Head of caudate nucleus (tissue), 42 donors: ENCODE measurements around the gene GPX4.
"Not testable (repeated sequence)": the region's sequence is repeated elsewhere in the genome, so short reads cannot be mapped to it uniquely, and the experiment has no call there.

ENCODE experiments used
- DNase-seq, 42 donors: peaks; one replicate each; pipeline versions ENCODE4 v3.0.0 to v3.0.0-alpha.2; 2020 to 2021; ENCODE audit warnings: mixed read lengths in 7 of 42
- intact Hi-C: fragments of 100-400 bp; cut with DNase I; formaldehyde crosslinking; loops from one replicate; pipeline ENCODE4 v1.15.0; 2022

GPX4 gene

DNA sequence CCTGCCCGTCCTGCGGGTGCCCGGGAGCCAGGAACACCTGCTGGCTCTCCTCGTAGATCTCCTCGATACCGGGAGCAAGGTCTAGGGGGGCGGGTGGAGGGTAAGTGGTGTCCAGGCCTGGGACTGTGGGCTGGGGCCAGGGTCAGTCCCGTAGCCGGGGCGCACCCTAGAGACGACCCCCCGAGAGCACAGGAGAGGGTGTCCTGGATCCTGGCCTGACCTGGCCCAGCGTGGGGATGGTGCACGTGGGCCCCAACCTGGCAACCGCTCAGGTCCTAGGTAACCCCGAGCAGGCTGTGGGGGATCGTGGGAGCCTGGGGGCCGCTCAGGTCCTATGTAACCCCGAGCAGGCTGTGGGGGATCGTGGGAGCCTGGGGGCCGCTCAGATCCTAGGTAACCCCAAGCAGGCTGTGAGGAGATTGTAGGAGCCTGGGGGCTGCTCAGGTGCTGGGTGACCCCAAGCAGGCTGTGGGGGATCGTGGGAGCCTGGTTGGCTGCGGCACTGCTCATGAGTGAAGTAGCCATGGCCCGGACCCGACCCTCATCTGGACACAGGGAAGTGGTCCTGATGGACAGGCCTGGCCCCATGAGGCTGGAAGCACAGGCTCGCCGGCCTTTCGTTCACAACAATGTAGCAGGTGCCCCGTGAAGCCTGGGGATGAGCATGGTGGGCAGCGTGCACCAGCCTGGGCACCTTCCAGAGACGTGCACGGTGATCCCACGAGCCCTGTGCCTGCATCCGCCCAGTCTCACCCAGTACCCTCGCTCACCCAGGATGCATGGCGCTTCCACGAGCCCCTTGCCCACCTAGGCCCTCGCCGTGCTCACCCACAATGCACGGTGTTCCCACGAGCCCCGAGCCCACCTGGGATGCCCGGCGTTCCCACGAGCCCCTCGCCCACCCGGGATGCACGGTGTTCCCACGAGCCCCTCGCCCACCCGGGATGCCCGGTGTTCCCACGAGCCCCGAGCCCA is 6.2 kb downstream of the GPX4 start:
- DNase-seq: no peak

GRCh38 chr19:1110809-1111640 is 7.2 kb downstream of the GPX4 start:
- DNase-seq: no peak
- intact Hi-C loops: loop anchor here (5.0 kb wide), 1 partner anchor 81 kb away; no protein-coding TSS in a partner anchor

More for the DNA sequence above, 6.2 kb downstream of the GPX4 start:
- intact Hi-C loops: loop anchor here (5.0 kb wide), 1 partner anchor 82 kb away; no protein-coding TSS in a partner anchor

GRCh38 chr19:1111641-1112267 is 8.0 kb downstream of the GPX4 start:
- no peak for DNase-seq
- intact Hi-C loops: loop anchor here (5.0 kb wide), 1 partner anchor 81 kb away; no protein-coding TSS in a partner anchor

DNA sequence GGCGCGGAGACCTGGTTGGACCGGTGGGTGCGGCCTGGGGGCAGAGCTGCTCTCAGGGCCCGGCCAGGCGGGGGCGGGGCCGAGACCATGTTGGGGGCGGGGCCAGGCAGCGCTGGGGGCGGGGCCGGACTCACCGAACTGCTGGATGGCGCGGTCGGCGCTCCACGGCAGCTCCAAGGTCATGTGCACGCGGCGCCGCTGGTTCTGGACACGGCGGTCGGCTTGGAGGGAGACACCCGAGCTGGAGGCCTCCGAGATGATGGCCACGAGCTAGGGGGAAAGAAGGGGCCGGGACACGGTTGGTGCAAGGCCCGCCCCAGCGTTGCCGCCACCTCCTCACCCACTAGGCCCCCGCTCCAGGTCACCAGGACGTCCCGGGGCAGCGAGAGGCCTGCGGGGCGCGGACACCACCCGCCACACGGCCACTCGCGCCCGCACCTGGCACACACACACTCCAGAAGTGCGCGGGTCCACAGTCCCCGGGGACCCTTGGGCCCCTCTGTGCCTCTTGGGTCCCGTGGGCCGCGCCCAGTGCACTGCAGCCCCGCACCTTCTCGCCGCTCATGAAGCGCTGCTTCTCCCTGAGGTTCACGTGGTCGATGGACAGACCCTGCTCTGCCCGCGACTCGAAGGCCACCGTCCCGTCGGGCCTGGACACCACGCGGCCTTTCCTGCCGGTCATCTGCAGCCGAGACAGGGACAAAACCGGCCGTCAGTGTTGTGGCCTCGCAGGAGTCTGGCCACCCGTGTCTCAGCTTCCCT is 8.7 kb downstream of the GPX4 start:
- no peak for DNase-seq

GRCh38 chr19:1113030-1113985 is 9.5 kb downstream of the GPX4 start:
- DNase-seq: peak; percentile 90 to 98 (median 96)
- intact Hi-C loops: loop anchor here (5.0 kb wide), 1 partner anchor 79 kb away; no protein-coding TSS in a partner anchor

More for the DNA sequence above, 8.7 kb downstream of the GPX4 start:
- intact Hi-C loops: loop anchor here (5.0 kb wide), 1 partner anchor 80 kb away; no protein-coding TSS in a partner anchor

- DNase-seq: no peak
- intact Hi-C loops: loop anchor here (5.0 kb wide), 1 partner anchor 78 kb away; no protein-coding TSS in a partner anchor
Measured at GRCh38 chr19:1113986-1114483, 10.2 kb downstream of the GPX4 start.

- intact Hi-C loops: loop anchor here (5.0 kb wide), 1 partner anchor 78 kb away; no protein-coding TSS in a partner anchor
Measured at GRCh38 chr19:1114728-1115127, 10.9 kb downstream of the GPX4 start.

GRCh38 chr19:1115646-1116420 is 12.0 kb downstream of the GPX4 start:
- intact Hi-C loops: no loop called here
- DNase-seq: no peak

More at GRCh38 chr19:1114728-1115127, 10.9 kb downstream of the GPX4 start:
- DNase-seq: not testable (repeated sequence)

DNA sequence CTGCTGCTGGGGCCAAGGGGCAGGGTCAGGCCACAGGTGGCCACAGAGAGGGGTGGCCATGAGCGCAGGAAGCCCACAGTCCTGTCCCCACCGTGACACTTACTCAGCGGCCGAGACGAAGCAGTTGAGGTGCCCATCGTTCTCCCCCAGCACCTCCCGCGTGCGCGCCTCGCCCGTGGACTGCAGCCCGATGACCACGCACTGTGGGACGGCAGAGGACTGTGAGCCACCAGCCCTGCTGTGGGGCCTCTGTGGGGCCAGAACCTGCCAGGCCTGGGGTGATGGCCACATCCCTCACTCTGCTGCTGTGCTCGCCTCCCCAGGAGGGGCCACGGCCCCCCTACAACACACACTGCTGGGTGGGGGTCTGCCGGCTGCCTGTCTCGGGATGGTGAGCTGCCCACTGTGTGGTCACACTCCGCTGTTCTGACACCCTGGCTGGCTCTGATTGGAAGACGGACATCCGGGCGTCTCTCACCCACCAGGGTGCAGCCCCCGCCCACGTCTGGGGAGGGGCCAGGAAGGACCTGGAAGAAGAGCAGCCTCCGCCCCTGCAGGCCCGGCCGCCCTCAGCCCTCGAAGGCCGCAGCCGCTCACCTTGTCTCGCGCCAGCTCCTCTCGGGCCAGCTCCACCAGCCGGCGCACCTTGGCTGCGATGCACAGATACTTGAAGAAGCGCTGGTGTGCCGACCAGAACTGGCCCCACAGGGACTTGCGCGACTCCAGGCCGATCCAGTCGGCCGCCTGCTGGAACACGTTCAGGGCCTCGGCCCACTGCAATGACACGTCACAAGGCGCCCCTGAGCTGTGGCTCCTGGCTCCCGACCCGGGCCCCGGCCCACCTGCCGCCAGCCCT is 13.2 kb downstream of the GPX4 start:
- intact Hi-C loops: no loop called here
- DNase-seq: no peak

GRCh38 chr19:1117654-1118053 is 13.9 kb downstream of the GPX4 start:
- intact Hi-C loops: no loop called here
- DNase-seq: no peak

GRCh38 chr19:1118999-1119398 is 15.2 kb downstream of the GPX4 start:
- DNase-seq: no peak
- intact Hi-C loops: no loop called here

GRCh38 chr19:1119475-1120217 is 15.9 kb downstream of the GPX4 start:
- intact Hi-C loops: no loop called here
- no peak for DNase-seq

- intact Hi-C loops: no loop called here
- DNase-seq: no peak
Measured at GRCh38 chr19:1121395-1121794, 17.6 kb downstream of the GPX4 start.
